CD8-positive, alpha-beta memory T cell (primary cell): ENCODE measurements around the gene SLC2A1. TPM values are rescaled to one million over a fixed set of nuclear protein-coding genes. Genes with fewer than 3 reads are reported as not detected.

Source experiments
- CTCF ChIA-PET: fragments of 350-600 bp; sonication (Branson Sonifier 250); formaldehyde crosslinking; loops from one replicate; lab custom pipeline; 2021; ENCODE audit warnings: antibody characterized with exemption; lab: Charles Lee
- POLR2A ChIA-PET: fragments of 350-600 bp; sonication (Branson Sonifier 250); formaldehyde crosslinking; loops from one replicate; lab custom pipeline; 2021; ENCODE audit warnings: antibody characterized with exemption; lab: Charles Lee
- DNase-seq, 5 donors: peaks; one replicate each; pipeline versions ENCODE4 v3.0.0 to v3.0.0-alpha.2; 2020 to 2022; ENCODE audit warnings: mixed read lengths in 1 of 5
- H3K27ac ChIP-seq: one replicate; pipeline ENCODE4 v1.7.0; 2013; ENCODE audit warnings: low read depth, mild to moderate bottlenecking, low read length, moderate library complexity
- H3K27me3 ChIP-seq: 2 replicates; pipeline ENCODE4 v1.7.0; 2013; ENCODE audit warnings: low read length, mild to moderate bottlenecking; ENCODE audit not compliant: insufficient read depth, poor library complexity, severe bottlenecking
- H3K36me3 ChIP-seq: 2 replicates; pipeline ENCODE4 v1.7.0; 2013; ENCODE audit warnings: mild to moderate bottlenecking, low read length, moderate library complexity; ENCODE audit not compliant: insufficient read depth
- H3K4me1 ChIP-seq: 2 replicates; pipeline ENCODE4 v1.7.0; 2013; ENCODE audit warnings: mild to moderate bottlenecking, low read length, moderate library complexity; ENCODE audit not compliant: insufficient read depth
- H3K4me3 ChIP-seq: 2 replicates; pipeline ENCODE4 v1.7.0; 2013; ENCODE audit warnings: mild to moderate bottlenecking, low read length
- H3K9me3 ChIP-seq: 2 replicates; pipeline ENCODE4 v1.7.0; 2013; ENCODE audit warnings: mild to moderate bottlenecking, low read length
- H3K27ac Mint-ChIP-seq, 8 donors: one replicate each; pipeline ENCODE4 v1.8.0; 2020 to 2021; ENCODE audit warnings: mixed read lengths in 8 of 8, mild to moderate bottlenecking in 6 of 8, inconsistent platforms in 3 of 8, moderate library complexity in 3 of 8
- H3K27me3 Mint-ChIP-seq, 2 donors: one replicate each; pipeline ENCODE4 v1.8.0; 2020 to 2021; ENCODE audit warnings: mixed read lengths in 2 of 2, mild to moderate bottlenecking in 1 of 2, moderate library complexity in 1 of 2
- H3K36me3 Mint-ChIP-seq, 3 donors: one replicate each; pipeline ENCODE4 v1.8.0; 2020 to 2021; ENCODE audit warnings: mixed read lengths in 3 of 3, inconsistent platforms in 1 of 3, mild to moderate bottlenecking in 1 of 3
- H3K4me1 Mint-ChIP-seq, 3 donors: one replicate each; pipeline ENCODE4 v1.8.0; 2020 to 2021; ENCODE audit warnings: mixed read lengths in 3 of 3, inconsistent platforms in 1 of 3, mild to moderate bottlenecking in 1 of 3
- H3K4me3 Mint-ChIP-seq, 7 donors: one replicate each; pipeline ENCODE4 v1.8.0; 2020 to 2021; ENCODE audit warnings: mixed read lengths in 7 of 7, mild to moderate bottlenecking in 6 of 7, moderate library complexity in 4 of 7, inconsistent platforms in 2 of 7
- H3K9me3 Mint-ChIP-seq, 5 donors: one replicate each; pipeline ENCODE4 v1.8.0; 2020 to 2022; ENCODE audit warnings: mixed read lengths in 5 of 5, mild to moderate bottlenecking in 3 of 5, moderate library complexity in 2 of 5, inconsistent platforms in 1 of 5
- polyA plus RNA-seq: library from polyadenylated mRNA; unstranded; fragments of 300-500 nt; fragmentation: Illumina TruSeq; gene quantifications from one replicate; pipeline ENCODE4 v1.2.3, GENCODE V29; 2021
- total RNA-seq, 2 experiments: library from RNA; stranded (reverse); gene quantifications; one replicate each; pipeline ENCODE4 v1.2.3, GENCODE V29; 2021

SLC2A1 gene
- 100 to 1,000 TPM; 103 to 108 TPM for total RNA-seq
- 42.6 TPM for polyA plus RNA-seq

DNA sequence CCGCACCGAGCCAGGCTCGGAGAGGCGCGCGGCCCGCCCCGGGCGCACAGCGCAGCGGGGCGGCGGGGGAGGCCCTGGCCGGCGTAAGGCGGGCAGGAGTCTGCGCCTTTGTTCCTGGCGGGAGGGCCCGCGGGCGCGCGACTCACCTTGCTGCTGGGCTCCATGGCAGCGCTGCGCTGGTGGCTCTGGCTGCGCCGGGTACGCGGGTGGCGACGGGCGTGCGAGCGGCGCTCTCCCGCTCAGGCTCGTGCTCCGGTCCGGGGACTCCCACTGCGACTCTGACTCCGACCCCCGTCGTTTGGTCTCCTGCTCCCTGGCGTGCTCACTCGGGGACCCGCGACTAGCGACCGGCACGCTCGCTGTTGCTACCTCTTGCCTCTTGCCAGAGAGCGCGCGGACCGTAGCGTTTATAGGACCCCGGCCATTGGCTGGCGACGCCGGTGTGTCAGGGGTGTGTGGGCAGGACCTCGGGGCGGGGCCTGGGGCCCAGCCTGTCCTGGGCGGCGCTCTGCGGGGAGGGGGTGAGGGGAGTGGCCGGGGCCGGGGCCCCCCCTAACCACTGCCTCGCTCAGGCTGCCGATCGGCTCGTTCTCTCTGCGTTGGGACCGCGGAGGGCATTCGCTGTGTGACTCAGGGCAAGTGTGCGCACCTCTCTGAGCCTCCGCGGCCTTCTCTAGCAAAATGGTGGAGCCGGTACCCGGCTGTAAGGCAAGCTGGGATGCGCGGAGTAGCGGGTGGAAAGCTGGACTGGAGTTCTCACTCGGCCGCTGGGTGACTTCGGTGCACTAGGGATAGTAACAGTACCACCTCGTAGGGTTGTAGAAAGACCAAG is at the start of gene SLC2A1:
Gene SLC2A1 (minus strand): TSS at position 381 of the 832 bp plus-strand sequence. CDS start 217 bp downstream, at position 164.
- peak within 1 kb of the TSS; percentile 84 for H3K27ac ChIP-seq
- CTCF ChIA-PET, result interaction anchor here (0.7 to 2.5 kb wide), 2 partner anchors 22 to 36 kb away, joined by 7 to 8 read pairs; no protein-coding TSS in a partner anchor
- peak within 1 kb of the TSS; percentile 78 for H3K4me3 ChIP-seq
- H3K36me3 Mint-ChIP-seq, result peaks cover 0 to 31% (median 6%) of the 10 kb centered on the region in 3 donors
- peak within 1 kb of the TSS; percentile 96 to 99 (median 98) for H3K27ac Mint-ChIP-seq
- no peaks in the 10 kb centered on the region for H3K27me3 ChIP-seq
- POLR2A ChIA-PET, result interaction anchor here (1.1 to 1.9 kb wide), 5 partner anchors 23 to 115 kb away, joined by 3 to 11 read pairs (median 4); no protein-coding TSS in a partner anchor
- H3K36me3 ChIP-seq, result no peaks in the 10 kb centered on the region
- peaks cover 43% of the 10 kb centered on the region for H3K4me1 ChIP-seq
- no peaks in the 10 kb centered on the region for H3K9me3 Mint-ChIP-seq
- peak; percentile 92 to 99 (median 94) for DNase-seq
- H3K9me3 ChIP-seq, result no peaks in the 10 kb centered on the region
- peaks cover 0 to 2% of the 10 kb centered on the region in 2 donors for H3K27me3 Mint-ChIP-seq
- peaks cover 52 to 59% (median 56%) of the 10 kb centered on the region in 3 donors for H3K4me1 Mint-ChIP-seq
- peak within 1 kb of the TSS; percentile 95 to 100 (median 98) for H3K4me3 Mint-ChIP-seq

DNA sequence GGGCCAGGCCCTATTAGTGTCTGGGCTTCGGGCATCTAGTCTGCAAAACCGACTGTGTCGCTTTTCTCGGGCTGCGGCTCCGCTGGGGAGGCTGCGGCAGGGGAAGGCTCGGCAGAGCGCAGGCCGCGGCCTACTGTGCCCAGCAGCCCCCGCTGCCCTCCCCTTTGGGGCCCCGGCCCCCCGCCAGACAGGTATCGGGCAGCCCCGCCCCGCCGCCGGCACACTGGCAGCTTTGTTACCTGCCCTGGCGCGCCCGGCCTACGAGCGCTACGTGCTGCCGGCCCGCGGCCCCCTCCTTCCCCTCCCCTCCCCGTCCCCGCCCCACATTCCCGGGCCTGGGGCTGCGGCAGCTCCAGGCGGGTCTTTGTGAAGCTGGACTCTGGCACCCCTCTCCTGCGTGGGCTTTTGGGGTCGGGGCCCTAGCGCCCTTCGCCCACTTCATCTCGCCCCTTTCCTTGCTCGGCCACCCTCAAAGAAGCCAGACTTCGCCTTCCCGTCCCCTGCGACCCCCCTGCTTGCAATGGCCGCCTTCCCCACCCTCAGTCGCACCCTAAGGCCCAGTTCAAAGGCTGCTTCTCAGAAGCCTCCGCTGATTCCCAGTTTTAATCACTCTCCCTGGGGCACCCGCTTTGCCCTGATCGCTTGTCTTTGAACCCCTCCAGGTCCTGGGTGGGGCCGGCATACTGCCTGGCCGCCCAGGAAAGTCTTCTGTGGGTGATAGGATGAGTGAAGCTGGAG is 48.9 kb upstream of the SLC2A1 start:
- ChIA-PET CTCF (no interaction called here), POLR2A (no interaction called here)
- Mint-ChIP-seq H3K36me3 (no peaks in the 10 kb centered on the region), H3K27ac (peak overlapping the region in 1 of 8 donors; percentile 74), H3K27me3 (peaks cover 3 to 17% of the 10 kb centered on the region in 2 donors), H3K9me3 (no peaks in the 10 kb centered on the region), H3K4me1 (no peaks in the 10 kb centered on the region), H3K4me3 (no peak overlapping the region)
- Histone ChIP-seq H3K4me3 (no peak overlapping the region), H3K36me3 (no peaks in the 10 kb centered on the region), H3K27ac (no peak overlapping the region), H3K27me3 (no peaks in the 10 kb centered on the region), H3K9me3 (no peaks in the 10 kb centered on the region), H3K4me1 (no peaks in the 10 kb centered on the region)
- no peak for DNase-seq

GRCh38 chr1:43005460-43006361 is 47.0 kb upstream of the SLC2A1 start:
- H3K27ac Mint-ChIP-seq, result peak overlapping the region in 1 of 8 donors; percentile 26
- Histone ChIP-seq H3K27me3 (no peaks in the 10 kb centered on the region), H3K4me1 (no peaks in the 10 kb centered on the region), H3K27ac (peak overlapping the region; percentile 31), H3K9me3 (no peaks in the 10 kb centered on the region), H3K4me3 (no peak overlapping the region), H3K36me3 (no peaks in the 10 kb centered on the region)
- ChIA-PET POLR2A (no interaction called here), CTCF (no interaction called here)
- H3K4me3 Mint-ChIP-seq, result no peak overlapping the region
- no peaks in the 10 kb centered on the region for H3K36me3 Mint-ChIP-seq
- DNase-seq, result no peak
- H3K9me3 Mint-ChIP-seq, result no peaks in the 10 kb centered on the region
- H3K4me1 Mint-ChIP-seq, result no peaks in the 10 kb centered on the region
- peaks cover 1 to 4% of the 10 kb centered on the region in 2 donors for H3K27me3 Mint-ChIP-seq

DNA sequence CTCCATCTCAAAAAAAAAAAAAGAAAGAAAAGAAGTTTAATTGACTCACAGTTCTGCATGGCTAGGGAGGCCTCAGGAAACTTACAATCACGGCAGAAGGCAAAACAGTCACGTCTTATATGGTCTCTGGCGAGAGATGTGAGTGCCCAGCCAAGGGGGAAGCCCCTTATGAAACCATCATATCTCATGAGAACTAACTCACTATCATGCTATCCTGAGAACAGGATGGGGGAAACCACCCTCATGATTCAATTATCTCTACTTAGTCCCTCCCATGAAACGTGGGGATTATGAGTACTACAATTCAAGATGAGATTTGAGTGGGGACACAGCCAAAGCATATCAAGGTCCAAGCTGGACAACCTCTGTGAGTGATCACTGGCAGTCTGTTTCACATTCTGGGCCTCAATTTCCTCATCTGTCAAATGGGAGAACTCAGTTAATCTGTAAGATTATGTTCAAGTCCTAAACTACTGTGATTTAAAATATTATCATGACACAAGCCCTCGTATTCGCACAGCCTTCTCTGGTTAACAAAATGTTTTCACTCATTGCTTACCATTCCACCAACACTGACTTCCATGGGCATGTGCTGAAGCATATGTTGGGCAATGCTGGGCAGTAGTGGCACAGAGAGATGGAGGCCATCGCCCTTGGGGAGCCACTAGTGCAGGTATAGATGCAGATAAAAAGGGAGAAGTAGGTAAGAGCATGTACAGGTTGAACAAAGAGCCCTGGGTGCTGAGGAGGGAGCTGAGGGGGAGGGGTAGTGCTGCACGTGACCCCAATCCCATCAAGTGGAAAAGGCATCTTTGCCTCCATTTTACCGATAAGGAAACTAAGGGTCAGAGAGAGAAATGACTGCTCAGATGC is 46.2 kb upstream of the SLC2A1 start:
- Histone ChIP-seq H3K4me3 (no peak overlapping the region), H3K27me3 (no peaks in the 10 kb centered on the region), H3K36me3 (no peaks in the 10 kb centered on the region), H3K27ac (no peak overlapping the region), H3K9me3 (no peaks in the 10 kb centered on the region), H3K4me1 (no peaks in the 10 kb centered on the region)
- ChIA-PET POLR2A (no interaction called here), CTCF (no interaction called here)
- no peaks in the 10 kb centered on the region for H3K9me3 Mint-ChIP-seq
- no peak overlapping the region for H3K27ac Mint-ChIP-seq
- H3K36me3 Mint-ChIP-seq, result no peaks in the 10 kb centered on the region
- DNase-seq, result no peak
- no peak overlapping the region for H3K4me3 Mint-ChIP-seq
- H3K4me1 Mint-ChIP-seq, result no peaks in the 10 kb centered on the region
- peaks cover 0 to 1% of the 10 kb centered on the region in 2 donors for H3K27me3 Mint-ChIP-seq

GRCh38 chr1:43002766-43003165 is 44.1 kb upstream of the SLC2A1 start:
- no peaks in the 10 kb centered on the region for H3K4me1 ChIP-seq
- H3K4me1 Mint-ChIP-seq, result no peaks in the 10 kb centered on the region
- ChIA-PET POLR2A (no interaction called here), CTCF (no interaction called here)
- H3K27ac Mint-ChIP-seq, result no peak overlapping the region
- H3K9me3 ChIP-seq, result no peaks in the 10 kb centered on the region
- DNase-seq, result no peak
- no peaks in the 10 kb centered on the region for H3K9me3 Mint-ChIP-seq
- H3K36me3 ChIP-seq, result no peaks in the 10 kb centered on the region
- peaks cover 0 to 1% of the 10 kb centered on the region in 2 donors for H3K27me3 Mint-ChIP-seq
- no peak overlapping the region for H3K4me3 Mint-ChIP-seq
- H3K27ac ChIP-seq, result no peak overlapping the region
- H3K27me3 ChIP-seq, result no peaks in the 10 kb centered on the region
- no peak overlapping the region for H3K4me3 ChIP-seq
- no peaks in the 10 kb centered on the region for H3K36me3 Mint-ChIP-seq

GRCh38 chr1:43002116-43002515 is 43.4 kb upstream of the SLC2A1 start:
- H3K27ac Mint-ChIP-seq, result peak overlapping the region in 2 of 8 donors; percentile 38 to 55
- no peaks in the 10 kb centered on the region for H3K9me3 Mint-ChIP-seq
- peaks cover 0 to 1% of the 10 kb centered on the region in 2 donors for H3K27me3 Mint-ChIP-seq
- Histone ChIP-seq H3K27me3 (no peaks in the 10 kb centered on the region), H3K4me3 (no peak overlapping the region), H3K36me3 (no peaks in the 10 kb centered on the region), H3K27ac (no peak overlapping the region), H3K9me3 (no peaks in the 10 kb centered on the region), H3K4me1 (no peaks in the 10 kb centered on the region)
- ChIA-PET CTCF (no interaction called here), POLR2A (no interaction called here)
- DNase-seq, result no peak
- H3K36me3 Mint-ChIP-seq, result no peaks in the 10 kb centered on the region
- H3K4me1 Mint-ChIP-seq, result no peaks in the 10 kb centered on the region
- no peak overlapping the region for H3K4me3 Mint-ChIP-seq

GRCh38 chr1:43001434-43001833 is 42.8 kb upstream of the SLC2A1 start:
- CTCF ChIA-PET, result no interaction called here
- H3K27me3 Mint-ChIP-seq, result peaks cover 0 to 1% of the 10 kb centered on the region in 2 donors
- POLR2A ChIA-PET, result no interaction called here

More at GRCh38 chr1:43001434-43001833, 42.8 kb upstream of the SLC2A1 start:
- Mint-ChIP-seq H3K27ac (no peak overlapping the region), H3K36me3 (no peaks in the 10 kb centered on the region), H3K9me3 (no peaks in the 10 kb centered on the region), H3K4me1 (no peaks in the 10 kb centered on the region), H3K4me3 (no peak overlapping the region)
- no peak for DNase-seq
- Histone ChIP-seq H3K27me3 (no peaks in the 10 kb centered on the region), H3K9me3 (no peaks in the 10 kb centered on the region), H3K36me3 (no peaks in the 10 kb centered on the region), H3K4me1 (no peaks in the 10 kb centered on the region), H3K4me3 (no peak overlapping the region), H3K27ac (no peak overlapping the region)
